Activated CD8-positive, alpha-beta memory T cell treated with anti-CD3 and anti-CD28 coated beads for 4 hours (primary cell): ENCODE data around the gene KCNMA1.
"Not testable (repeated sequence)": the region's sequence is repeated elsewhere in the genome, so short reads cannot be mapped to it uniquely, and the experiment has no call there.

ENCODE experiments used
- DNase-seq, 2 donors: peaks; one replicate each; pipeline ENCODE4 v3.0.0-alpha.2; 2020; ENCODE audit warnings: low read depth in 2 of 2

The KCNMA1 gene

DNA sequence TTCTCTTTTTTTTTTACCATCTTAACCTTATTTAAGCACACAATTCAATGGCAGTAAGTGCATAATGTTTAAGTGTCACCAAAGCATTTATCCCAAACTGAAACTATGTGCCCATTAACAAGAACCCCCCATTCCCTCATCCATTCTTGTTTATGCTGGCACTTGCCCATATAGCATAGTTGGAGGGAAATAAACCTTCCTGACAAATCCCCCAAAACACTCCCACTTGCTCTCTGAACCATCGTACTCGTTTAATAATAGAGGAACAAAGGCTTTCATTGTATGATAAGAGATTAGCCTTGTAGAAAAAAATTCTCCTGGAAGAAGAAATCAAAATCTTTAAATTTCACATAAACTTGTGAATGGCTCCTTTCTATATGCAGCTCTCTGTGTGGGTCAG is 26.4 kb upstream of the KCNMA1 start:
- DNase-seq, result no peak

DNA sequence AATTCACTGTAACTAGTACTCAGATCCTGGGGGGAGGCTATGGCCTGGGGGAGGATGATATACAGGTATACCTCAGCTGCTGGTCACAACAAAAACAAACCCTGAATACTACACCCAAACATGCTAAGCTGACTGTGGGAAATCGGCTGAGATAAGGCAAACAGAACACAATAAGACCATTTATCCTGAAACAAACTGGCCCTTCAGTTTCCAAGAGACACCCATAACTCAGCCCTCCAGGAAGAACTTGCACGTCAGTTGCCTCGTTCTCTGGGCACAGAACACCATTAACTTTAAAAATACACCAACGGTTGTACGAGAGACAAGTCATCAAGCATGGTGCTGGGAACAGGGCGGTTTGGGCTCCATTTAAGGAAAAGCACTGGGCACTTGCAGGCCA is 24.1 kb upstream of the KCNMA1 start:
- DNase-seq, result no peak

DNA sequence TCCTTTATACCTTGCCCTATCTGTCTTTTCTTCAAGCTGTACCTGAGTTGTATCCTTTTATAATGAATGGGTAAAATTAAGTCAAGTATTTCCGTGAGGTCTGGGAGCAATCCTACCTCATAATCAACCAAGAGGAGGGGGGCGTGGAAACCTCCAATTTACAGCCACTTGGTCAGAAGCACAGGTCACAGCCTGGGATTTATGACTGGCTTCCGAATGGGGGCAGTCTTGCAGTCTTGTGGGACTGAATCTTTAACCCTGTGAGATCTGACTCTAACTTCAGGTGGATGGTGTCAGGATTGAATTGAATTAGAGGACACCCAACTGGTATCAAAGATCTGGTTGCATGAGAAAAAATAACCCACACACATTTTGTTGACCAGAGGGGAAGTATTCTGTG is 23.5 kb upstream of the KCNMA1 start:
- no peak for DNase-seq

GRCh38 chr10:77659046-77659670 is 21.6 kb upstream of the KCNMA1 start:
- DNase-seq, result not testable (repeated sequence)

DNA sequence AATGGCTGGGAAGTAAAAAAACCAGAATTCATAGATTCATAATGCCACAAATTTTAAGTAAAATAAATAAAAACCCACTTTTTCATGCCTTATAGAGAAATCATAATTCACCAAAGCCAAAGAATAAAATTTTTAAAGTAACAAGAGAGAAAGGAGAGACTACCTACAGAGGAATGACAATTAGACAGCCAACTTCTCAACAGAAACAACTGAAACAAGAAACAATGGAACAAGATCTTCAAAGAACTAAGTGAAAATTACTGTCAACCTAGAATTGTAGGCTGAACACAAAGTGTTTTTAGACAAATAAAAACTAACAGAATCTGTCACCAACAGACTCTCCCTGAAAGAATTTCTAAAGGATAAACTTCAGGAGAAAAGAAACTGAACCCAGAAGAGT is 15.6 kb upstream of the KCNMA1 start:
- no peak for DNase-seq

DNA sequence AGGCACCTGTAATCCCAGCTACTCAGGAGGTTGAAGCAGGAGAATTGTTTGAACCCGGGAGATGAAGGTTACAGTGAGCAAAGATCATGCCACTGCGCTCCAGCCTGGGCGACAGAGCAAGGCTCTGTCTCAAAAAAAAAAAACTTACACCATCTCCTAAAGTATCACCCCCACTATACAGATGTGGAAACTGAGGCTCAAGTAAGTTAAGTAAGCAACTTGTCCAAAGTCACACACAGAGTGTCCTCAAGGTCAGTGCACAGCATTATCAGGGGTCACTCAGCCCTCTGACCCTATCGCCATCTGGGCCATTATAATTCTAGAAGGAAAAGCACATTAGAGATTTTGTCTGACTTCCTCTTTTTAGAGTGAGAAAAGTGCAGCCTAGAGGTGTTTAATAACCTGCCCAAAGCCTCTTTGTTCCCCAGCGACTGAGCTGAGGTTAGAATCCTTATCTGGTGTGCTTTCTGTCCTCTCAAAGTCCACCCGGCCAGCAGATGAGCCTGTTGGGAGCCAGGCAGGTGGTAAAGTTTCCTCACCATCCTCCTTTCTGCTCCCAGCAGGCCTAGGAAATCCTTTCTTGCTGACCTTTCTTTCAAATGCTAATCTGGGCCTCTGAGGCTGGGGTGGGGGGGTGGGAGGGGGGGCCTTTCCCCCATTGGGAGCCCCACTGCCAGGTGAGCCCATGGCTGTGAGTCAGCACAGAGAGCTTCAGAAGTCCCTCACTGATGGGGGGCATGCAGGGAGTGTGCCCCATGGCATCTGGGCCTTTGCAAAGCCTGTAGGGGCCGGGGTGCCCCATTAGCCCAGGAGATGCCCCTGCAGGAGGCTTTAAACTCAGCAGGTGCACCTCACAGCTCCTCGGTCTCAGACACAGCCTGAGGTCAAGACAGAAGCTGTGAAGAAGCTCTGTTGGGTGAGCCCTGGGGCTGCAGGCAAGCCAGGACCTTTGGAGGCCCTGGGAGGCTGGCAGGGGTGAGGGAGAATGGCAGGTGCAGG is 12.0 kb upstream of the KCNMA1 start:
- DNase-seq, result no peak

DNA sequence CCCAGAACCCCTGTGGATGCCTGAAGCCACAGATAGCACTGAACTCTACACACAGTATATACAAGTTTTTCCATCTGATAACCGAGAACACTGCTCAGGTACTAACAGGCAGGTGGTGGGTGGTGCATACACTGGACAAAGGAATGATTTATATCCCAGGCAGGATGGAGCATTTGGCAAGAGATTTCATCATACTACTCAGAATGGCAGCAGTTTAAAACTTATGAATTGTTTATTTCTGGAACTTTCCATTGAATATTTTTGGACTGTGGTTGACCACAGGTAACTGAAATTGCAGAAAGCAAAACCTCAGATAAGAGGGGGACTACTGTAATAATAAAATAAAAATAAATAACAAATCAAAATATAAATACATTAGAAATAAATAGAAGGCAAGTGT is 10.9 kb upstream of the KCNMA1 start:
- no peak for DNase-seq

GRCh38 chr10:77647543-77648293 is 10.1 kb upstream of the KCNMA1 start:
- no peak for DNase-seq

GRCh38 chr10:77644557-77645243 is 7.1 kb upstream of the KCNMA1 start:
- no peak for DNase-seq

DNA sequence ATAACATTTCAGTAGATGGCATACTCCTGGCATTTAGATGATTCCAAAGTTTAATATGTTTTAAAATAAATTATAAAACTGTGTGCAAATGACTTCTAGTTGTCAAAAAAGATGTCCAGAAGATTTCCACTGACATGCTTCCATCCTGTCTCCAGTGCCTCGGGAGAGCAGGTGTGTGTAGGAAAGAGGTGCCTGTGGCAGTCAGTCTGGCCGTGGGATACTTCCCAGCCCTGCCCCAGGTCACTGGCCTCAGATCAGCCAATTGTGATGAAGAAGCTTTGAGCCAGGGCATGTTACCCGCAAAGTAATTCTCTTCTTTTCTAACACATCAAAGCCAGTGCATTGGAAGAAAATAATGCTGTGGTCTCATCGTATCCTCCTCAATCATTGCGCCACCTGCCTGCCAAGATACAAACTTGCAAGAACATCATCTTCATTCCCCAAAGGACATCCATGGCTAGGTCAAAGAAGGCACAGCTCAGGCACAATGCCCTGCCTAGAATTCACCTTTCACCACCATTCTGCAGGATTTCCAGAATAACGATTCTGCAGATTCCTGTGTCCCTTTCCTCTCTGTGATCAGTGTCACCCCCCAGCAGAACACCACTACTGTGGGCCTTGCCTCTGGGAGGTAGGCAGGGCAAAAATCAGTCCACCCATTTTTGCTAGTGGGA is 6.3 kb upstream of the KCNMA1 start:
- DNase-seq, result no peak

- peak; percentile 19 to 25 for DNase-seq
Observed at GRCh38 chr10:77641788-77642397, 4.3 kb upstream of the KCNMA1 start.

- DNase-seq, result no peak
Observed at GRCh38 chr10:77641344-77641743, 3.7 kb upstream of the KCNMA1 start.

DNA sequence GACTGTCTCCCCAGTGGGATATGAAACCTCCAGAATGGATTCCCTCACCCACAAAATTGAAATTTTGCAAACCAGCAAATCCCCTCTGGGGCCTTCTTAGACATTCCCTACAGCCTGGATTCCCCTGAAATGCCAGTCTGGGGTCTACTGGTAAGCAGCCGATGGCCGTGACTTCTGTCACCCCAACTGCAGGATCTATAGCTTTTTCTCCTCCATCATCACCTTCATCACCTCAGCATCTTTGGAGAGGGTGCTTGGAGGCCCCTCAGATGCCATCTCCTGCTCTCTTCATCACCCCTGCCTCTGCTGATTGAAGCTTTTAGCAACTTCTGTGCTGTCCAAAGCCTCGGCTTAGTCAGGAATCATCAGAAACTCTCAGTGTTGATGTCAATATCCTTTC is 2.6 kb upstream of the KCNMA1 start:
- no peak for DNase-seq

DNA sequence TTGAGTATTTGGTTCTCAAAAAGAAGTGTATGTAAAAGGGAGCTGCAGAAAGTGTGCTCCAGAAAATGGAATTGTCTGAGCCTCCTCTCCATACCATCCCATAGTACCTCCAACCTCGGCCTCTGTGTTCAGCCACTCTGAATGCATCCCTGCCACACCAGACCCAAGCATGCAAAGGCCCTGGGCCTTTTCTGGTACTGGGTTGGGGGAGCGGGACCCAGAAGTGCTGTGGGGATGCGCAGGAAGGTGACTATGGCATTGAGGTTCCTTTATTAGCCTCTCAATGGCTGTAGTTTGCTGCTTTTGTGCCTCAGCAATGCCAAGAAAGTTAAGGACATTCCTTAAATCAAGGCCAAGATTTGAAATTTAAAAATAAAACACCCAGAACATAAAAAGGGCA is 2.1 kb upstream of the KCNMA1 start:
- no peak for DNase-seq

GRCh38 chr10:77638321-77639101 is 903 bp upstream of the KCNMA1 start:
- DNase-seq, result no peak

GRCh38 chr10:77636967-77637531 is 559 bp downstream of the KCNMA1 start:
- DNase-seq, result no peak

DNA sequence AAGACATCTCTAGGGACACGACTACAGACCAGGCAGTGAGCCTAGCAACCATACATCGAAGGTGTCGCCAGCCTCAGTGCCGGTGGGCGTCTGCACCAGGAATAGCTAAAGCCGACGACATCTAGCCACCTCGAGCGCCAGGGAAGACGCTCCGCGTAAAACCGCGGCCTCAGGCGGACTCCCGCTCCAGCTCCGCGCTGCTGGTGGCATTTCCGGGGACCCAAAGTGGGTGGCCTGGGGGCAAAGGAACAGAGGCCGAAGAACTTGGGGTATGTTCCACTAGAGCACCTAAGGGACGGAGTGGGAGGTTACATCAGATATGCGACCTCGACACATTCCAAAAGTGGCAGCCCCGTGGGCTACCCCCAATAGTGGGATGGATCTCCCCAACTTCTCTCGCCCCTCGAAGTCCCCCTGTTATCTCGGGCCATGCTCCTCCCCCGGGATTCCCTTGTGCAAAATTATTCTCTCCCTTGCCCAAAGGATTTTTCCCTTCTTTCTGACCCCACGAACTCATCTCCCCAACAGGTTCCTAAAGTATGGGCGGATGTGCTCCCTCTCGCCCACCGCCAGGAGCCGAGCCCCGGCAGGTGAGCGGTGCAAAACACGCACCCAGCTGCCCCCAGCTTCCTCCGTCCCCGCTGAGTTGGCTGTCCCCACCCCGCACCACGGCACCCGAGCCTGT is 1.2 kb downstream of the KCNMA1 start:
- DNase-seq, result no peak

- no peak for DNase-seq
Observed at GRCh38 chr10:77635402-77636227, 2.0 kb downstream of the KCNMA1 start.
